GM12878 (cell line): Measurements from ENCODE around the gene KLHL26. TPM values are rescaled to one million over a fixed set of nuclear protein-coding genes. Genes with fewer than 3 reads are reported as not detected.

ENCODE experiments used
- ATAC-seq: fragments of 200-7000 bp; cut with Tn5 transposase; 3 replicates; pipeline ENCODE4 v1.9.1; 2020; ENCODE audit warnings: mild to moderate bottlenecking, moderate library complexity
- BruUV-seq: library from RNA; stranded (reverse); fragments of 400-500 nt; replicated peaks from 2 replicates; lab custom pipeline; 2021; lab: Mats Ljungman, UMichigan
- CTCF ChIA-PET: fragments of 300-600 bp; sonication (Branson Sonifier 250); formaldehyde crosslinking; extraction: SDS; loops from one replicate; lab custom pipeline; 2021; ENCODE audit warnings: inconsistent platforms; lab: Yijun Ruan, JAX
- POLR2A ChIA-PET: fragments of 350-600 bp; formaldehyde crosslinking; extraction: SDS; loops from one replicate; lab custom pipeline; 2021; ENCODE audit warnings: inconsistent platforms; lab: Charles Lee
- RAD21 ChIA-PET: fragments of 300-600 bp; sonication (Branson Sonifier 250); formaldehyde crosslinking; loops from one replicate; lab custom pipeline; 2023; ENCODE audit warnings: antibody characterized with exemption; ENCODE audit not compliant: unreplicated experiment; lab: Charles Lee
- SMC1A ChIA-PET: fragments of 300-600 bp; sonication (Branson Sonifier 250); formaldehyde crosslinking; loops from one replicate; lab custom pipeline; 2023; ENCODE audit not compliant: unreplicated experiment, uncharacterized antibody; lab: Charles Lee
- DNase-seq: peaks from one replicate; pipeline ENCODE4 v3.0.0-alpha.2; 2011; ENCODE audit warnings: low read depth, low spot score
- FAIRE-seq: peaks from 3 replicates; lab custom pipeline; 2011; peaks lifted over from hg19 to GRCh38; lab: Jason Lieb, UNC
- H2AFZ ChIP-seq: 2 replicates; pipeline ENCODE4 v1.6.0; 2011; ENCODE audit warnings: low read depth, low read length, control low read depth; ENCODE audit not compliant: control insufficient read depth
- H3K27ac ChIP-seq: 2 replicates; pipeline ENCODE4 v1.5.1; 2011; ENCODE audit warnings: control low read depth; ENCODE audit not compliant: control insufficient read depth, insufficient read depth
- H3K27me3 ChIP-seq, 2 experiments: replicated peaks in 1 of 2; 2 replicates each; pipeline versions ENCODE4 v1.6.0 to v1.6.1; 2011; ENCODE audit warnings: low read length in 1 of 2; ENCODE audit not compliant: control insufficient read depth in 2 of 2, insufficient read depth in 2 of 2
- H3K36me3 ChIP-seq, 2 experiments: 2 replicates each; pipeline ENCODE4 v1.5.1; 2011; ENCODE audit warnings: low read length in 1 of 2; ENCODE audit not compliant: control insufficient read depth in 2 of 2, insufficient read depth in 2 of 2
- H3K4me1 ChIP-seq: 2 replicates; pipeline ENCODE4 v1.6.1; 2011; ENCODE audit warnings: mild to moderate bottlenecking, low read length, moderate library complexity, mixed read lengths; ENCODE audit not compliant: control insufficient read depth, insufficient read depth
- H3K4me2 ChIP-seq: 2 replicates; pipeline ENCODE4 v1.6.0; 2011; ENCODE audit warnings: control low read depth; ENCODE audit not compliant: control insufficient read depth, insufficient read depth
- H3K4me3 ChIP-seq: fragments of 200-600 bp; sonication (generic); 2 replicates; pipeline ENCODE4 v1.5.1; 2016
- H3K79me2 ChIP-seq: 2 replicates; pipeline ENCODE4 v1.6.0; 2011; ENCODE audit warnings: low read length; ENCODE audit not compliant: control insufficient read depth, insufficient read depth
- H3K9ac ChIP-seq: 2 replicates; pipeline ENCODE4 v1.8.0; 2011; ENCODE audit warnings: low read length, control low read depth, mixed read lengths; ENCODE audit not compliant: control insufficient read depth, insufficient read depth
- H3K9me3 ChIP-seq: replicated peaks from 3 replicates; pipeline ENCODE4 v1.5.1; 2011; ENCODE audit warnings: mild to moderate bottlenecking, low read length; ENCODE audit not compliant: control insufficient read depth, insufficient read depth
- H4K20me1 ChIP-seq: 2 replicates; pipeline ENCODE4 v1.6.0; 2011; ENCODE audit not compliant: control insufficient read depth, insufficient read depth
- BHLHE40 ChIP-seq, 2 experiments: fragments of 450-650 bp in 1 of 2; IDR thresholded peaks; 2 replicates each; pipeline ENCODE4 v1.6.1; 2011 to 2017; ENCODE audit warnings: low read depth in 2 of 2, borderline replicate concordance in 1 of 2, improper control_type of control experiment in 1 of 2, low read length in 1 of 2, mild to moderate bottlenecking in 1 of 2
- EP300 ChIP-seq, 2 experiments: fragments of 150-350 bp in 1 of 2; IDR thresholded peaks; 2 replicates each; pipeline ENCODE4 v1.6.1; 2011 to 2012; ENCODE audit warnings: low read depth in 2 of 2, low read length in 2 of 2, borderline replicate concordance in 1 of 2, improper control_type of control experiment in 1 of 2, inconsistent platforms in 1 of 2; ENCODE audit not compliant: control insufficient read depth in 1 of 2
- FOXK2 ChIP-seq: fragments of 450-650 bp; IDR thresholded peaks from 2 replicates; pipeline ENCODE4 v1.6.1; 2017; ENCODE audit warnings: mild to moderate bottlenecking, moderate library complexity
- GABPA ChIP-seq: IDR thresholded peaks from 2 replicates; pipeline ENCODE4 v1.6.1; 2014; ENCODE audit warnings: antibody characterized with exemption, low read depth, mild to moderate bottlenecking, inconsistent platforms
- MTA2 ChIP-seq: fragments of 450-650 bp; IDR thresholded peaks from 2 replicates; pipeline ENCODE4 v1.6.1; 2016; ENCODE audit warnings: low read depth, mild to moderate bottlenecking, moderate library complexity
- RBBP5 ChIP-seq: fragments of 200-600 bp; sonication (generic); conservative IDR thresholded peaks from 2 replicates; pipeline ENCODE4 v1.6.1; 2016
- SMARCA5 ChIP-seq: fragments of 450-650 bp; IDR thresholded peaks from 2 replicates; pipeline ENCODE4 v1.6.1; 2017; ENCODE audit warnings: mild to moderate bottlenecking
- SP1 ChIP-seq: IDR thresholded peaks from one replicate; pipeline ENCODE4 v1.6.1; 2011; ENCODE audit warnings: low read depth, low read length
- ZNF207 ChIP-seq: fragments of 450-650 bp; IDR thresholded peaks from 2 replicates; pipeline ENCODE4 v1.6.1; 2014; ENCODE audit warnings: antibody characterized with exemption, mild to moderate bottlenecking, borderline replicate concordance
- WGBS: methylation state at CpG from one replicate; pipeline ENCODE4 v1.1.6; 2016; ENCODE audit warnings: low lambda C conversion rate; ENCODE audit not compliant: insufficient replicate concordance, insufficient coverage; ENCODE audit errors: missing lambda C conversion rate; 5-methylcytosine and 5-hydroxymethylcytosine counted together
- in situ Hi-C: fragments of 300-500 bp; cut with MboI; formaldehyde crosslinking; loops from 9 replicates; pipeline ENCODE4 v1.14.3; 2018; ENCODE audit warnings: mixed read lengths
- intact Hi-C: fragments of 100-400 bp; cut with micrococcal nuclease; formaldehyde crosslinking; loops from one replicate; pipeline ENCODE4 v1.14.2; 2022; ENCODE audit not compliant: unreplicated experiment
- polyA plus RNA-seq, 11 experiments: library from polyadenylated mRNA; depleted of rRNA in 4 of 11; unstranded in 6 of 11; stranded (reverse) in 5 of 11; fragments of >200 nt; fragmentation: Nextera tagmentation in 4 of 11; fragmentation: Illumina TruSeq in 1 of 11; extraction: Ambion mirVana in 4 of 11; extraction: Trizol in 1 of 11; gene quantifications; 1 replicate in 1 of 11; 2 replicates in 10 of 11; pipeline versions ENCODE4 v1.2.1 to v1.2.3, GENCODE V29; 2011 to 2016; ENCODE audit warnings: inconsistent platforms in 2 of 11, missing spikeins in 2 of 11, low read depth in 1 of 11
- total RNA-seq, 4 experiments: library from RNA; depleted of rRNA in 3 of 4; stranded (reverse); fragments of >200 nt in 3 of 4; fragmentation: Illumina TruSeq in 1 of 4; extraction: Trizol in 1 of 4; gene quantifications; 2 replicates each; pipeline versions ENCODE4 v1.2.1 to v1.2.3, GENCODE V29; 2013 to 2021
- TF ChIP-seq, protein P1 (sequence below): IDR thresholded peaks from 2 replicates; pipeline ENCODE4 v1.6.1; 2012; ENCODE audit warnings: improper control_type of control experiment, low read depth, low read length; ENCODE audit not compliant: insufficient replicate concordance
- TF ChIP-seq, protein P2 (sequence below): fragments of 150-350 bp; IDR thresholded peaks from 2 replicates; pipeline ENCODE4 v1.6.1; 2014; ENCODE audit warnings: mild to moderate bottlenecking, low read depth, low read length

Gene KLHL26
- total and polyA plus RNA-seq, 10 of the 15 experiments (the other 5 are each of a cell fraction or from before 2014, with no cell fraction given): 0.18 to 14.6 (median 2.9) TPM

DNA sequence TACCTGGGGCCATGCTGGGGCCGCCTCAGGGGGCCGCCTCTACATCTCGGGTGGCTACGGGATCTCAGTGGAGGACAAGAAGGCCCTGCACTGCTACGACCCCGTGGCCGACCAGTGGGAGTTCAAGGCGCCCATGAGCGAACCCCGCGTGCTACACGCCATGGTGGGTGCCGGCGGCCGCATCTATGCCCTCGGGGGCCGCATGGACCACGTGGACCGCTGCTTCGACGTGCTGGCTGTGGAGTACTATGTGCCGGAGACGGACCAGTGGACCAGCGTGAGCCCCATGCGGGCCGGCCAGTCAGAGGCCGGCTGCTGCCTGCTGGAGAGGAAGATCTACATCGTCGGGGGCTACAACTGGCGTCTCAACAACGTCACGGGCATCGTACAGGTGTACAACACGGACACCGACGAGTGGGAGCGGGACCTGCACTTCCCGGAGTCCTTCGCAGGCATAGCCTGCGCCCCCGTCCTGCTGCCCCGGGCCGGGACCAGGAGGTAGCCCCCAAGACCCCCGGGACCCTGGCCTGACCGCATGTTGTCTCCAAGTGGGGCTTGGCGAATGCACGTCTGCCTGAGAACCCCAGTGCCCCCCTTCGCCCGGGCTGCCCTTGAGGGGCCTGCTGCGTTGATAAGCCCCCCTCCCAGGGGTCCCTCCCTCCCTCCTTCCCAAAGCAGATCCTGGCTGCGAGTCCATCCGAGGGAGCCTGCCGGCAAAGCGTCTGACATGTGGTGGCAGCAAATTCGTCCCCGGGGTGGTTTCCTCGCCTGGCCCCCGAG, 32.1 kb downstream of the KLHL26 start:
- peaks cover 0 to 11% of the 10 kb centered on the region in 2 experiments; a peak in 2 of 4 replicates for H3K36me3 ChIP-seq
- no peaks in the 10 kb centered on the region for H3K9me3 ChIP-seq
- WGBS: 96% methylated on average over 55 of the region's 58 CpGs
- no peak overlapping the region for H3K27ac ChIP-seq
- intact Hi-C loops (no loop called here), in situ Hi-C loops (no loop called here)
- no peak overlapping the region for H3K9ac ChIP-seq
- RAD21 ChIA-PET: no interaction called here
- H3K79me2 ChIP-seq: no peaks in the 10 kb centered on the region
- CTCF ChIA-PET: no interaction called here
- no peak overlapping the region for H2AFZ ChIP-seq
- no peaks in the 10 kb centered on the region for H4K20me1 ChIP-seq
- no peak overlapping the region for H3K4me3 ChIP-seq
- H3K4me1 ChIP-seq: no peaks in the 10 kb centered on the region
- ATAC-seq (no peak), FAIRE-seq (no peak), DNase-seq (no peak)
- POLR2A ChIA-PET: interaction anchor here (0.5 kb wide), 1 partner anchor 17 kb away, joined by 3 read pairs; no protein-coding TSS in a partner anchor
- SMC1A ChIA-PET: no interaction called here
- no peaks in the 10 kb centered on the region for H3K27me3 ChIP-seq
- BruUV-seq: no TSS peak
- no peak overlapping the region for H3K4me2 ChIP-seq
- TF ChIP-seq FOXK2: no peak
- TF ChIP-seq GABPA: no peak
- no peak for TF ChIP-seq SP1
- TF ChIP-seq, protein P1, sequence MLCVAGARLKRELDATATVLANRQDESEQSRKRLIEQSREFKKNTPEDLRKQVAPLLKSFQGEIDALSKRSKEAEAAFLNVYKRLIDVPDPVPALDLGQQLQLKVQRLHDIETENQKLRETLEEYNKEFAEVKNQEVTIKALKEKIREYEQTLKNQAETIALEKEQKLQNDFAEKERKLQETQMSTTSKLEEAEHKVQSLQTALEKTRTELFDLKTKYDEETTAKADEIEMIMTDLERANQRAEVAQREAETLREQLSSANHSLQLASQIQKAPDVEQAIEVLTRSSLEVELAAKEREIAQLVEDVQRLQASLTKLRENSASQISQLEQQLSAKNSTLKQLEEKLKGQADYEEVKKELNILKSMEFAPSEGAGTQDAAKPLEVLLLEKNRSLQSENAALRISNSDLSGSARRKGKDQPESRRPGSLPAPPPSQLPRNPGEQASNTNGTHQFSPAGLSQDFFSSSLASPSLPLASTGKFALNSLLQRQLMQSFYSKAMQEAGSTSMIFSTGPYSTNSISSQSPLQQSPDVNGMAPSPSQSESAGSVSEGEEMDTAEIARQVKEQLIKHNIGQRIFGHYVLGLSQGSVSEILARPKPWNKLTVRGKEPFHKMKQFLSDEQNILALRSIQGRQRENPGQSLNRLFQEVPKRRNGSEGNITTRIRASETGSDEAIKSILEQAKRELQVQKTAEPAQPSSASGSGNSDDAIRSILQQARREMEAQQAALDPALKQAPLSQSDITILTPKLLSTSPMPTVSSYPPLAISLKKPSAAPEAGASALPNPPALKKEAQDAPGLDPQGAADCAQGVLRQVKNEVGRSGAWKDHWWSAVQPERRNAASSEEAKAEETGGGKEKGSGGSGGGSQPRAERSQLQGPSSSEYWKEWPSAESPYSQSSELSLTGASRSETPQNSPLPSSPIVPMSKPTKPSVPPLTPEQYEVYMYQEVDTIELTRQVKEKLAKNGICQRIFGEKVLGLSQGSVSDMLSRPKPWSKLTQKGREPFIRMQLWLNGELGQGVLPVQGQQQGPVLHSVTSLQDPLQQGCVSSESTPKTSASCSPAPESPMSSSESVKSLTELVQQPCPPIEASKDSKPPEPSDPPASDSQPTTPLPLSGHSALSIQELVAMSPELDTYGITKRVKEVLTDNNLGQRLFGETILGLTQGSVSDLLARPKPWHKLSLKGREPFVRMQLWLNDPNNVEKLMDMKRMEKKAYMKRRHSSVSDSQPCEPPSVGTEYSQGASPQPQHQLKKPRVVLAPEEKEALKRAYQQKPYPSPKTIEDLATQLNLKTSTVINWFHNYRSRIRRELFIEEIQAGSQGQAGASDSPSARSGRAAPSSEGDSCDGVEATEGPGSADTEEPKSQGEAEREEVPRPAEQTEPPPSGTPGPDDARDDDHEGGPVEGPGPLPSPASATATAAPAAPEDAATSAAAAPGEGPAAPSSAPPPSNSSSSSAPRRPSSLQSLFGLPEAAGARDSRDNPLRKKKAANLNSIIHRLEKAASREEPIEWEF: no peak
- TF ChIP-seq, protein P2, sequence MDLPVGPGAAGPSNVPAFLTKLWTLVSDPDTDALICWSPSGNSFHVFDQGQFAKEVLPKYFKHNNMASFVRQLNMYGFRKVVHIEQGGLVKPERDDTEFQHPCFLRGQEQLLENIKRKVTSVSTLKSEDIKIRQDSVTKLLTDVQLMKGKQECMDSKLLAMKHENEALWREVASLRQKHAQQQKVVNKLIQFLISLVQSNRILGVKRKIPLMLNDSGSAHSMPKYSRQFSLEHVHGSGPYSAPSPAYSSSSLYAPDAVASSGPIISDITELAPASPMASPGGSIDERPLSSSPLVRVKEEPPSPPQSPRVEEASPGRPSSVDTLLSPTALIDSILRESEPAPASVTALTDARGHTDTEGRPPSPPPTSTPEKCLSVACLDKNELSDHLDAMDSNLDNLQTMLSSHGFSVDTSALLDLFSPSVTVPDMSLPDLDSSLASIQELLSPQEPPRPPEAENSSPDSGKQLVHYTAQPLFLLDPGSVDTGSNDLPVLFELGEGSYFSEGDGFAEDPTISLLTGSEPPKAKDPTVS: no peak
- TF ChIP-seq MTA2: no peak
- no peak for TF ChIP-seq SMARCA5
- no peak for TF ChIP-seq EP300 (IDR thresholded peaks at IDR 0.05; ENCODE audit: borderline replicate concordance in 1 of 2, control insufficient read depth in 1 of 2, low read depth in 2 of 2, low read length in 2 of 2)
- no peak for TF ChIP-seq BHLHE40 (IDR thresholded peaks at IDR 0.05; ENCODE audit: borderline replicate concordance in 1 of 2, low read depth in 2 of 2, low read length in 1 of 2)
- no peak for TF ChIP-seq RBBP5
- no peak for TF ChIP-seq ZNF207
- TF ChIP-seq, all 136 proteins: peak for 0
